Neuronal stem cell (in vitro differentiated cells): ENCODE measurements around the gene WWOX.

Experiments used
- DNase-seq: peaks from one replicate; pipeline ENCODE4 v3.0.0-alpha.2; 2013; ENCODE audit warnings: low spot score
- H2AFZ ChIP-seq: one replicate; pipeline ENCODE4 v1.6.1; 2013; ENCODE audit warnings: mild to moderate bottlenecking, low read length, inconsistent platforms
- H2AK5ac ChIP-seq: 2 replicates; pipeline ENCODE4 v1.6.1; 2013; ENCODE audit warnings: low read depth, mild to moderate bottlenecking, inconsistent platforms, low read length, moderate library complexity, mixed read lengths
- H2BK120ac ChIP-seq: 2 replicates; pipeline ENCODE4 v1.6.1; 2013; ENCODE audit warnings: low read depth, mild to moderate bottlenecking, inconsistent platforms, low read length, moderate library complexity, mixed read lengths
- H2BK12ac ChIP-seq: one replicate; pipeline ENCODE4 v1.6.1; 2013; ENCODE audit warnings: low read length, inconsistent platforms
- H2BK15ac ChIP-seq: 2 replicates; pipeline ENCODE4 v1.6.1; 2013; ENCODE audit warnings: mild to moderate bottlenecking, low read length, inconsistent platforms, mixed read lengths
- H2BK5ac ChIP-seq: one replicate; pipeline ENCODE4 v1.6.1; 2013; ENCODE audit warnings: inconsistent platforms, mild to moderate bottlenecking, low read length, moderate library complexity
- H3K14ac ChIP-seq: one replicate; pipeline ENCODE4 v1.6.1; 2013; ENCODE audit warnings: low read length, inconsistent platforms
- H3K18ac ChIP-seq: 2 replicates; pipeline ENCODE4 v1.6.1; 2013; ENCODE audit warnings: low read length, inconsistent platforms
- H3K23ac ChIP-seq: 2 replicates; pipeline ENCODE4 v1.6.1; 2013; ENCODE audit warnings: low read depth, mild to moderate bottlenecking, mixed read lengths, low read length, inconsistent platforms; ENCODE audit not compliant: poor library complexity
- H3K27ac ChIP-seq: replicated peaks from 3 replicates; pipeline ENCODE4 v1.5.1; 2013; ENCODE audit warnings: low read length, inconsistent platforms
- H3K27me3 ChIP-seq, 3 experiments: 2 replicates each; pipeline ENCODE4 v1.6.1; 2013; ENCODE audit warnings: low read length in 3 of 3, mild to moderate bottlenecking in 2 of 3, inconsistent platforms in 1 of 3, low read depth in 1 of 3, mixed read lengths in 1 of 3, moderate library complexity in 1 of 3; ENCODE audit not compliant: control insufficient read depth in 3 of 3, insufficient read depth in 3 of 3
- H3K36me3 ChIP-seq, 2 donors: replicated peaks in 1 of 2; 2 replicates each; pipeline ENCODE4 v1.6.1; 2013; ENCODE audit warnings: low read length in 2 of 2; ENCODE audit not compliant: control insufficient read depth in 2 of 2, insufficient read depth in 2 of 2
- H3K4ac ChIP-seq: 2 replicates; pipeline ENCODE4 v1.6.1; 2013; ENCODE audit warnings: inconsistent platforms, mild to moderate bottlenecking, low read length, moderate library complexity
- H3K4me1 ChIP-seq, 2 donors: 1 replicate in 1 of 2; 2 replicates in 1 of 2; pipeline ENCODE4 v1.6.1; 2013; ENCODE audit warnings: low read length in 2 of 2, low read depth in 1 of 2; ENCODE audit not compliant: control insufficient read depth in 2 of 2, insufficient read depth in 1 of 2
- H3K4me2 ChIP-seq: one replicate; pipeline ENCODE4 v1.6.1; 2013; ENCODE audit warnings: mild to moderate bottlenecking, low read length, inconsistent platforms; ENCODE audit not compliant: insufficient read depth, poor library complexity, severe bottlenecking
- H3K4me3 ChIP-seq, 2 donors: 2 replicates each; pipeline ENCODE4 v1.5.1; 2013; ENCODE audit warnings: low read length in 2 of 2, mild to moderate bottlenecking in 2 of 2, inconsistent platforms in 1 of 2, moderate library complexity in 1 of 2
- H3K79me1 ChIP-seq: one replicate; pipeline ENCODE4 v1.6.1; 2013; ENCODE audit warnings: low read depth, mild to moderate bottlenecking, inconsistent platforms, low read length, moderate library complexity
- H3K9ac ChIP-seq: one replicate; pipeline ENCODE4 v1.6.1; 2013; ENCODE audit warnings: mild to moderate bottlenecking, low read depth, low read length, inconsistent platforms; ENCODE audit not compliant: poor library complexity
- H3K9me3 ChIP-seq, 2 donors: replicated peaks in 1 of 2; 2 replicates each; pipeline versions ENCODE3 to v1.6.1; 2013; ENCODE audit warnings: low read length in 2 of 2, mild to moderate bottlenecking in 2 of 2, inconsistent platforms in 1 of 2, low read depth in 1 of 2, mixed read lengths in 1 of 2, moderate library complexity in 1 of 2; ENCODE audit not compliant: control insufficient read depth in 2 of 2, insufficient read depth in 1 of 2
- H4K8ac ChIP-seq: one replicate; pipeline ENCODE4 v1.6.1; 2013; ENCODE audit warnings: low read depth, mild to moderate bottlenecking, inconsistent platforms, low read length, moderate library complexity
- H4K91ac ChIP-seq: one replicate; pipeline ENCODE4 v1.6.1; 2013; ENCODE audit warnings: low read length, low read depth, mild to moderate bottlenecking, inconsistent platforms; ENCODE audit not compliant: poor library complexity
- WGBS, 2 donors: extraction: QIAGEN DNeasy Blood & Tissue Kit; methylation state at CpG; one replicate each; pipeline ENCODE4 v1.1.7; 2013; ENCODE audit warnings: missing lambda C conversion rate in 2 of 2, mixed read lengths in 1 of 2; ENCODE audit not compliant: insufficient read length in 2 of 2, insufficient replicate concordance in 1 of 2; ENCODE audit errors: extremely low coverage in 2 of 2; 5-methylcytosine and 5-hydroxymethylcytosine counted together

Gene WWOX

GRCh38 chr16:78485188-78485916 is 385.9 kb downstream of the WWOX start:
- no peak overlapping the region for H4K91ac ChIP-seq
- no peak overlapping the region for H2BK12ac ChIP-seq
- H2AFZ ChIP-seq = no peak overlapping the region
- H3K23ac ChIP-seq = no peak overlapping the region
- no peaks in the 10 kb centered on the region for H3K79me1 ChIP-seq
- WGBS, 2 donors = no CpG with 5 or more reads among the region's 15 CpGs
- H2BK120ac ChIP-seq = no peak overlapping the region
- no peaks in the 10 kb centered on the region for H3K27me3 ChIP-seq
- H3K36me3 ChIP-seq = no peaks in the 10 kb centered on the region
- H3K27ac ChIP-seq = no peak overlapping the region
- H3K4me1 ChIP-seq = peaks cover 1 to 15% of the 10 kb centered on the region in 2 donors
- H3K4me3 ChIP-seq = no peak overlapping the region
- H4K8ac ChIP-seq = no peak overlapping the region
- no peak overlapping the region for H3K4me2 ChIP-seq
- no peak overlapping the region for H2BK5ac ChIP-seq
- no peak overlapping the region for H3K4ac ChIP-seq
- peaks cover 0 to 6% of the 10 kb centered on the region in 2 donors for H3K9me3 ChIP-seq
- no peak overlapping the region for H2AK5ac ChIP-seq
- no peak overlapping the region for H2BK15ac ChIP-seq
- no peak overlapping the region for H3K18ac ChIP-seq
- H3K14ac ChIP-seq = no peak overlapping the region
- no peak overlapping the region for H3K9ac ChIP-seq
- DNase-seq = no peak

DNA sequence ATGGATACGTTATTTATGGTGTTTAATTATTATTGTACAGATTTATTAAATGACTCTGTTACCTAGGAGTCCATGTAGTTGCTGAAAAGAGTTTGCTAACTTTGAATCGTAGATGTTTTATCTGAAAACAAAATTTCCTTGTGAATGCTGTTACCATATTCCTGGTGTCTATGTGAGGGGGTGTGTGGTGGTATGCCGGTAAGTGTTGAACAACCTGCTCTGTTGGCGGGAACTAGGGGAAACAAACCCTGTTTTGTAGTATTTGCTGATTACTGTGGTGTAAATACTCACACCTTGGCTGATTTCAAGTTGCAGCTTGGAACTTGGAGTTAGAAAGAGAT is 386.4 kb downstream of the WWOX start:
- no peak overlapping the region for H3K4me2 ChIP-seq
- H2AFZ ChIP-seq = no peak overlapping the region
- H3K79me1 ChIP-seq = no peaks in the 10 kb centered on the region
- no CpG with 5 or more reads among the region's 4 CpGs for WGBS, 2 donors
- H4K91ac ChIP-seq = no peak overlapping the region
- H3K9me3 ChIP-seq = peaks cover 0 to 6% of the 10 kb centered on the region in 2 donors
- no peaks in the 10 kb centered on the region for H3K36me3 ChIP-seq
- no peak overlapping the region for H3K4me3 ChIP-seq
- H2BK120ac ChIP-seq = no peak overlapping the region
- H3K14ac ChIP-seq = no peak overlapping the region
- no peak overlapping the region for H3K27ac ChIP-seq
- DNase-seq = no peak
- H3K27me3 ChIP-seq = no peaks in the 10 kb centered on the region
- H2BK12ac ChIP-seq = no peak overlapping the region
- no peak overlapping the region for H2BK5ac ChIP-seq
- peaks cover 1 to 15% of the 10 kb centered on the region in 2 donors for H3K4me1 ChIP-seq
- no peak overlapping the region for H3K18ac ChIP-seq
- no peak overlapping the region for H2BK15ac ChIP-seq
- no peak overlapping the region for H3K23ac ChIP-seq
- H2AK5ac ChIP-seq = no peak overlapping the region
- H4K8ac ChIP-seq = no peak overlapping the region
- no peak overlapping the region for H3K4ac ChIP-seq
- H3K9ac ChIP-seq = no peak overlapping the region

GRCh38 chr16:78487471-78487870 is 388.0 kb downstream of the WWOX start:
- Histone ChIP-seq H4K8ac (no peak overlapping the region), H2AK5ac (no peak overlapping the region), H3K9me3 (peaks cover 0 to 6% of the 10 kb centered on the region in 2 donors), H2BK120ac (no peak overlapping the region), H2AFZ (no peak overlapping the region), H3K4me2 (no peak overlapping the region), H3K9ac (no peak overlapping the region), H3K23ac (no peak overlapping the region), H3K27ac (no peak overlapping the region), H3K79me1 (no peaks in the 10 kb centered on the region), H3K36me3 (no peaks in the 10 kb centered on the region), H2BK5ac (no peak overlapping the region), H2BK15ac (no peak overlapping the region), H3K4me3 (no peak overlapping the region), H3K4me1 (peaks cover 1 to 15% of the 10 kb centered on the region in 2 donors), H4K91ac (no peak overlapping the region), H2BK12ac (no peak overlapping the region), H3K18ac (no peak overlapping the region), H3K14ac (no peak overlapping the region), H3K4ac (no peak overlapping the region), H3K27me3 (no peaks in the 10 kb centered on the region)
- no peak for DNase-seq
- no CpG with 5 or more reads among the region's 3 CpGs for WGBS, 2 donors

DNA sequence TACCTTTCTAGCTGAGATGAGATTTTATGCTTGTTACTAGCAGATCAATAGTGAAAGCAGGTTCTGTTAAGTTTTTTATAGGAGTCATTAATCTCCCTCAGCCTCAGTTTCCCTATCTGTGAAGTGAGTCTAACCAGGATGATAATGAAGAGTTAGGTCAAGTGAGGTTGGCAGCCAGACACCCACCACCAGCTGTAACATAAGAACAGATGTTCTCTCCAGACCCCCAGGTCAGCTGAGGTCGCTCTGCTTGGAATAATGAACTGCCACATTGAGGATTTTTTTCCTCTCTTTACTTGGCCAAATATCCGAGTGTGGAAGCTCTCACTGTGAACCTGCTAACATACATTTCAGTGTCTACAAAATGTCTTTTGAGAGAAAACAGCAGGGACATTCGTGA is 389.6 kb downstream of the WWOX start:
- H3K79me1 ChIP-seq = no peaks in the 10 kb centered on the region
- no peak overlapping the region for H3K9ac ChIP-seq
- H2AFZ ChIP-seq = no peak overlapping the region
- no peak overlapping the region for H3K18ac ChIP-seq
- H2BK5ac ChIP-seq = no peak overlapping the region
- no CpG with 5 or more reads among the region's 3 CpGs for WGBS, 2 donors
- no peaks in the 10 kb centered on the region for H3K36me3 ChIP-seq
- H3K23ac ChIP-seq = no peak overlapping the region
- H4K8ac ChIP-seq = no peak overlapping the region
- no peak overlapping the region for H3K4ac ChIP-seq
- H3K4me2 ChIP-seq = no peak overlapping the region
- H2BK15ac ChIP-seq = no peak overlapping the region
- no peak overlapping the region for H2AK5ac ChIP-seq
- H3K4me3 ChIP-seq = no peak overlapping the region
- no peaks in the 10 kb centered on the region for H3K27me3 ChIP-seq
- H3K9me3 ChIP-seq = peaks cover 0 to 6% of the 10 kb centered on the region in 2 donors
- H3K27ac ChIP-seq = no peak overlapping the region
- H4K91ac ChIP-seq = no peak overlapping the region
- no peak for DNase-seq
- no peak overlapping the region for H3K14ac ChIP-seq
- peaks cover under 1 to 15% of the 10 kb centered on the region in 2 donors for H3K4me1 ChIP-seq
- H2BK12ac ChIP-seq = no peak overlapping the region
- no peak overlapping the region for H2BK120ac ChIP-seq
